LNCaP clone FGC (cell line): ENCODE measurements around the gene KLK10.

Experiments used
- DNase-seq: peaks from one replicate; pipeline ENCODE4 v3.0.0-alpha.2; 2011; ENCODE audit warnings: low read depth
- H3K4me3 ChIP-seq: 2 replicates; pipeline ENCODE4 v1.5.1; 2011; ENCODE audit warnings: mild to moderate bottlenecking, low read depth, low read length, control low read depth
- TF ChIP-seq, protein P1 (sequence below): IDR thresholded peaks from 2 replicates; pipeline ENCODE4 v1.5.1; 2012; ENCODE audit warnings: mild to moderate bottlenecking; ENCODE audit not compliant: control insufficient read depth, insufficient read depth; ENCODE audit errors: extremely low read depth

The KLK10 gene

DNA sequence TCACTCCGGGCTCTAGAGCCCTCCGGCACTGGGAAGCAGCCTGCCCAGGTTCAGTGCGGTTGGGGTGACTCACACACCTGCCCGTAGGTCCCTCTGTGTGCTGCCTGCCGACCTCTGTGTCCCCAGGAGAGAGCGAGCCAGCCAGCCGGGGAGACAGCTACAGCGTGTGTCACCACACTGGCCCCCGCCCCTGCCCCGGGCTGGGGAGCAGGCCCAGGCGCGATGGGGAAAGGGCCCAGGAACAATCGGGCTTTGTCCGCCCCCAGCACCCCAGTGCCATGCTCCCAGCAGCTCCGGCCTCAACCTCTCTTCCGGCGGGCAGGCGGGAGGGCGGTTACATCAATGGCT is 50.1 kb downstream of the KLK10 start, which contains the start of gene KLK6:
TSS of gene KLK6 (minus strand) at position 179 of the 348 bp plus-strand sequence. CDS start 1,487 bp downstream, outside the sequence.
- no peak within 1 kb of the TSS for H3K4me3 ChIP-seq
- TF ChIP-seq, protein P1, sequence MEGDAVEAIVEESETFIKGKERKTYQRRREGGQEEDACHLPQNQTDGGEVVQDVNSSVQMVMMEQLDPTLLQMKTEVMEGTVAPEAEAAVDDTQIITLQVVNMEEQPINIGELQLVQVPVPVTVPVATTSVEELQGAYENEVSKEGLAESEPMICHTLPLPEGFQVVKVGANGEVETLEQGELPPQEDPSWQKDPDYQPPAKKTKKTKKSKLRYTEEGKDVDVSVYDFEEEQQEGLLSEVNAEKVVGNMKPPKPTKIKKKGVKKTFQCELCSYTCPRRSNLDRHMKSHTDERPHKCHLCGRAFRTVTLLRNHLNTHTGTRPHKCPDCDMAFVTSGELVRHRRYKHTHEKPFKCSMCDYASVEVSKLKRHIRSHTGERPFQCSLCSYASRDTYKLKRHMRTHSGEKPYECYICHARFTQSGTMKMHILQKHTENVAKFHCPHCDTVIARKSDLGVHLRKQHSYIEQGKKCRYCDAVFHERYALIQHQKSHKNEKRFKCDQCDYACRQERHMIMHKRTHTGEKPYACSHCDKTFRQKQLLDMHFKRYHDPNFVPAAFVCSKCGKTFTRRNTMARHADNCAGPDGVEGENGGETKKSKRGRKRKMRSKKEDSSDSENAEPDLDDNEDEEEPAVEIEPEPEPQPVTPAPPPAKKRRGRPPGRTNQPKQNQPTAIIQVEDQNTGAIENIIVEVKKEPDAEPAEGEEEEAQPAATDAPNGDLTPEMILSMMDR: no peak
- no peak for DNase-seq

DNA sequence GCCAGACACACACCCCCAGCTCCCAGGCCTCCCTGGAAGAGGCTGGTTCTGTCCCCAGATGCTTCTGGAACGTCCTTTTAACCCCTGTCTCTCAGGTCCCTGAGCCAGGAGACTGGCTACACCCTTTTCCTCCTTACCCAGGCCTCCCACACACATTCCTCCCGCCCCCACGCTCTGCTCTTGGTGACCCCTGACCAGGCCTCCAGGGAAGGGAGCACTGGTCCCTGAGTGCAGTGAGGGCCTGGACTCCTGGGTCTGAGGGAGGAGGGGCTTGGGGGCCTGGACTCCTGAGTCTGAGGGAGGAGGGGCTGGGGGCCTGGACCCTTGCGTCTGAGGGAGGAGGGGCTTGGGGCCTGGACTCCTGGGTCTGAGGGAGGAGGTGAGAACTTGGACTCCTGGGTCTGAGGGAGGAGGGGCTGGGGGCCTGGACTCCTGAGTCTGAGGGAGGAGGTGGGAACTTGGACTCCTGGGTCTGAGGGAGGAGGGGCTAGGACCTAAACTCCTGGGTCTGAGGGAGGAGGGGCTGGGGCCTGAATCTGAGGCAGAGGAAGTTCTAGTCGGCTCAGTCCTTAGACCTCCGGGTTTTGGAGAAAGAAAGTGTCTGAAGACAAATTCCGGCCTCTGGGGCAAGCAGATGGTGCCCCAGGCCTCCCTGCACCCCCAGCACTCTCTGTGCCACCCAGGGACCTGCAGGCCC is 50.6 kb downstream of the KLK10 start:
- no peak overlapping the region for H3K4me3 ChIP-seq
- TF ChIP-seq, protein P1: no peak

DNA sequence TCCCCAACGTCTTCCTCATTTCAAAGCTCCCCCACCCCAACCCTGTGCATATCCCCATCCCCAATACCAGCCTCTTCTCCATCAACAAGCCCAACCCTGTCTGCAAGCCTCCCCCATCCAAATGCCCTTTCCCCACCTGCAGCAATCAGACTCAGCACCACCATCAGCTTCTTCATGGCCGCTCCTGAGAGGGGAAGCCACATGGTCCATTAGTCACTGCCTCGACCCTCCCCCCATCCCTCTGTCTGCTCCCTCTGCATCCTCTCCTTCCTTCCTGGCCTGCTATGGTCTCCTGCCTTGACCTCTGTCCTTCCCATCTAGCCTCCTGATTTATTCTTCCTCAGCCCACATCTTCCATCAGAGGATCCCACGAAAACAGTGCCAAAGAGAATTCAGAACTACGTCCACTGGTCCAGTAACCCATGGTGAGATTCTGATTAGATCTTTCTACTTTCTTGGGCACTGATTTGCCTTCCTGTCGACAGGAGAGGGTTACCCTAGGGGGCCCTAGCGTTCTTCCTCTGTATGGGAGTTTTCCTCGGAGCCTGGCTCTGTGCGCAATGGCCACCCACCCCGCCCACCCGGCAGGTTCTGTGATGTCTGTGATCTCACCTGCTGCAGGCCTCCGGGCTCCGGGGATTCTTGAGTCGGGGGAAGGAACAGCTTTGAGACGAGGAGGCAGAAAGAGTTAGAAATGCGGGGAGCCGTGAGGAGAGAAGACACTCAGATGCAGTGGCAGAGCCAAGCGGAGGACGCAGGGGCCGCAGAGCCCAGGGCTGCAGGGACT is 51.4 kb downstream of the KLK10 start:
- no peak for DNase-seq
- TF ChIP-seq, protein P1: no peak
- no peak overlapping the region for H3K4me3 ChIP-seq

More for the DNA sequence above, 50.6 kb downstream of the KLK10 start:
- DNase-seq: no peak

DNA sequence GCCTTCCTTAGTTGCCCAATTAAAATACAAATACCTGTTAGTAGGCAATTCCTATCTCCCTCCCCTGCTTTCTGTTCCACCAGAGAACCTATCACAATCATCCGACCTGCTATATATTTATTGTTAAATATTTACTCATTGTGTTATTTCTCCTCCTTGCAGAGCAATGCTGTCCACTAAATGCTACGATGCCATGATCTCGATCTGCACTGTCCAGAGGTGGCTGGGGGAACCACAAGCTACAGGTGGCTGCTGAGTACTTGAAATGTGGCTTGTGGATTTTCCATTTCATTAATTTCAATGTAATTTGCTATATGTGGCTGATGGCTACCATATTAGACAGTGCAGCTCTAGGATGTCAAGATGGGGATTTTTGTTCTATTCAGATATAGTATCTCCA is 55.2 kb downstream of the KLK10 start:
- TF ChIP-seq, protein P1: no peak
- H3K4me3 ChIP-seq: no peak overlapping the region
- DNase-seq: no peak

DNA sequence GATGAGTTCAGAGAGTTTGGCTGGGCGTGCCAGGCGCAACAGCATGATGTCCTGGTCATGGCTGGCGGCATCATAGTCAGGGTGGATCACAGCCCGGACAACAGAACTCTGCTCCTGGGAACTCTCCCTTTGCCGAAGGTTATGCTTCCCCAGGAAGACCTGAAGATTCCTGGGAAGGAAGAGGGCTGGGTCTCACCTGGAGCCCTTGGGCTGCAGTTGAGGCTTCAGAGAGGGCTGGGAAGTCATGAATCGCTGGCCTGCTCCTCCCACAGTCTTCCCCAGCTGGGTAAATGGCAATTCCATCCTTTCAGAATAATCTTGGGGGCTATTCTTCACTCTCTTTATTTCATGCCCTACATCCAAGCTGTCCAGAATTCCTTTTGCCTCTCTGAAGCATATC is 56.1 kb downstream of the KLK10 start:
- no peak for DNase-seq
- H3K4me3 ChIP-seq: no peak overlapping the region
- TF ChIP-seq, protein P1: no peak
